Endothelial cell of umbilical vein (primary cell): ENCODE results near the gene DPYD. TPM values are rescaled to one million over a fixed set of nuclear protein-coding genes. Genes with fewer than 3 reads are reported as not detected.

Experiments used
- BruUV-seq: library from RNA; stranded (reverse); fragments of 400-500 nt; replicated peaks from 2 replicates; lab custom pipeline; 2021; lab: Mats Ljungman, UMichigan
- CTCF ChIA-PET: fragments of 300-600, 350-600 bp; sonication (Branson Sonifier 250); formaldehyde crosslinking; loops from one replicate; lab custom pipeline; 2021; ENCODE audit warnings: antibody characterized with exemption, inconsistent platforms; lab: Charles Lee
- POLR2A ChIA-PET: fragments of 300-600, 350-600 bp; sonication (Branson Sonifier 250); formaldehyde crosslinking; loops from one replicate; lab custom pipeline; 2021; ENCODE audit warnings: antibody characterized with exemption, inconsistent platforms; lab: Charles Lee
- DNase-seq: peaks from one replicate; pipeline ENCODE4 v3.0.0-alpha.2; 2011; ENCODE audit warnings: low read depth, low spot score
- FAIRE-seq: peaks from 2 replicates; lab custom pipeline; 2011; peaks lifted over from hg19 to GRCh38; lab: Jason Lieb, UNC
- H2AFZ ChIP-seq: 2 replicates; pipeline ENCODE4 v1.6.0; 2012; ENCODE audit warnings: low read depth, low read length, control low read depth, inconsistent platforms
- H3K27ac ChIP-seq: 2 replicates; pipeline ENCODE4 v1.5.1; 2011; ENCODE audit warnings: low read depth, mild to moderate bottlenecking, control low read depth, low read length, moderate library complexity; ENCODE audit not compliant: insufficient read depth
- H3K27me3 ChIP-seq, 2 experiments: 2 replicates each; pipeline versions ENCODE4 v1.6.0 to v1.6.1; 2011; ENCODE audit warnings: low read length in 2 of 2, mixed read lengths in 1 of 2; ENCODE audit not compliant: control insufficient read depth in 2 of 2, insufficient read depth in 2 of 2
- H3K36me3 ChIP-seq, 2 experiments: 2 replicates in 1 of 2; 3 replicates in 1 of 2; pipeline ENCODE4 v1.5.1; 2011; ENCODE audit warnings: low read length in 2 of 2, mild to moderate bottlenecking in 1 of 2, moderate library complexity in 1 of 2; ENCODE audit not compliant: control insufficient read depth in 2 of 2, insufficient read depth in 2 of 2; ENCODE audit errors: extremely low read depth in 1 of 2
- H3K4me1 ChIP-seq: 3 replicates; pipeline ENCODE4 v1.5.1; 2011; ENCODE audit warnings: mild to moderate bottlenecking, low read length; ENCODE audit not compliant: control insufficient read depth, insufficient read depth; ENCODE audit errors: extremely low read depth
- H3K4me2 ChIP-seq: 2 replicates; pipeline ENCODE4 v1.6.1; 2011; ENCODE audit warnings: low read length, control low read depth, mixed read lengths; ENCODE audit not compliant: insufficient read depth
- H3K4me3 ChIP-seq, 3 experiments: fragments of 200-600 bp in 1 of 3; sonication (generic), shearing (Covaris generic) in 1 of 3; replicated peaks in 1 of 3; 2 replicates each; pipeline ENCODE4 v1.5.1; 2011 to 2016; ENCODE audit warnings: control low read depth in 3 of 3, low read length in 3 of 3, mild to moderate bottlenecking in 2 of 3, inconsistent platforms in 1 of 3, low read depth in 1 of 3, moderate library complexity in 1 of 3; ENCODE audit not compliant: insufficient read depth in 1 of 3
- H3K79me2 ChIP-seq: 2 replicates; pipeline ENCODE4 v1.6.0; 2012; ENCODE audit warnings: low read length, inconsistent platforms; ENCODE audit not compliant: control insufficient read depth, insufficient read depth
- H3K9ac ChIP-seq: replicated peaks from 2 replicates; pipeline ENCODE3; 2011; ENCODE audit warnings: low read length, control low read depth; ENCODE audit not compliant: insufficient read depth; ENCODE audit errors: extremely low read depth
- H3K9me1 ChIP-seq: replicated peaks from 3 replicates; pipeline ENCODE4 v1.6.0; 2011; ENCODE audit warnings: mild to moderate bottlenecking, low read length; ENCODE audit not compliant: control insufficient read depth, insufficient read depth; ENCODE audit errors: extremely low read depth
- H3K9me3 ChIP-seq: replicated peaks from 2 replicates; pipeline ENCODE4 v1.5.1; 2012; ENCODE audit warnings: low read length, inconsistent platforms; ENCODE audit not compliant: control insufficient read depth, insufficient read depth
- H4K20me1 ChIP-seq: replicated peaks from 2 replicates; pipeline ENCODE3; 2011; ENCODE audit warnings: mild to moderate bottlenecking, low read length; ENCODE audit not compliant: control insufficient read depth, insufficient read depth; ENCODE audit errors: extremely low read depth
- EZH2 ChIP-seq: IDR thresholded peaks from 2 replicates; pipeline ENCODE4 v1.6.1; 2012; ENCODE audit warnings: borderline replicate concordance, low read depth, mild to moderate bottlenecking, moderate library complexity, low read length, inconsistent platforms; ENCODE audit not compliant: severe bottlenecking
- FOS ChIP-seq: IDR thresholded peaks from 2 replicates; pipeline ENCODE4 v1.6.1; 2011; ENCODE audit warnings: mild to moderate bottlenecking, low read length, moderate library complexity, borderline replicate concordance; ENCODE audit not compliant: insufficient read depth
- GATA2 ChIP-seq: IDR thresholded peaks from 2 replicates; pipeline ENCODE4 v1.7.0; 2011; ENCODE audit warnings: low read depth, mild to moderate bottlenecking, moderate library complexity, mixed read lengths, low read length; ENCODE audit not compliant: insufficient read length, insufficient read depth
- JUN ChIP-seq: IDR thresholded peaks from 2 replicates; pipeline ENCODE4 v1.6.1; 2011; ENCODE audit warnings: borderline replicate concordance, low read depth; ENCODE audit not compliant: insufficient read length, insufficient read depth
- MYC ChIP-seq: IDR thresholded peaks from one replicate; pipeline ENCODE4 v1.6.1; 2011; ENCODE audit warnings: mild to moderate bottlenecking, low read depth, low read length
- POLR2A ChIP-seq: IDR thresholded peaks from 2 replicates; pipeline ENCODE4 v1.6.1; 2012; ENCODE audit warnings: low read depth, mild to moderate bottlenecking, control low read depth, low read length
- dilution Hi-C: fragments of 300-500 bp; cut with MboI; formaldehyde crosslinking; loops from one replicate; pipeline ENCODE4 v1.15.0; 2019; ENCODE audit warnings: low sequenced_read_pairs; ENCODE audit not compliant: extremely low pct_ligation_motif_present
- intact Hi-C: fragments of 100-400 bp; cut with micrococcal nuclease; formaldehyde crosslinking; loops from one replicate; pipeline ENCODE4 v1.10.0; 2022
- polyA plus RNA-seq, 4 experiments: library from polyadenylated mRNA; depleted of rRNA in 3 of 4; stranded (reverse) in 3 of 4; unstranded in 1 of 4; fragments of >200 nt; gene quantifications; 2 replicates each; pipeline versions ENCODE4 v1.2.1 to v1.2.3, GENCODE V29; 2011 to 2012; ENCODE audit warnings: missing spikeins in 1 of 4
- total RNA-seq: library from RNA; stranded (reverse); gene quantifications from 2 replicates; pipeline ENCODE4 v1.2.3, GENCODE V29; 2021
- TF ChIP-seq, protein P1 (sequence below): IDR thresholded peaks from 2 replicates; pipeline ENCODE4 v1.6.1; 2011; ENCODE audit not compliant: insufficient read depth, insufficient read length
- TF ChIP-seq, protein P2 (sequence below), 2 donors: IDR thresholded peaks; 1 replicate in 1 of 2; 2 replicates in 1 of 2; pipeline ENCODE4 v1.5.1; 2011; ENCODE audit warnings: low read length in 2 of 2, mild to moderate bottlenecking in 2 of 2, moderate library complexity in 2 of 2, control low read depth in 1 of 2, inconsistent platforms in 1 of 2, low read depth in 1 of 2; ENCODE audit not compliant: insufficient read depth in 1 of 2; ENCODE audit errors: extremely low read depth in 1 of 2

The DPYD gene
- total and polyA plus RNA-seq, 2 donors (not counting 3 experiments of a cell fraction or from before 2014, with no cell fraction given), result 4.6 to 15.1 TPM

- FAIRE-seq, result no peak
- Histone ChIP-seq H3K9me3 (no peaks in the 10 kb centered on the region), H3K27me3 (no peaks in the 10 kb centered on the region), H3K9ac (no peak overlapping the region), H3K36me3 (no peaks in the 10 kb centered on the region), H3K4me1 (no peaks in the 10 kb centered on the region), H3K4me3 (no peak overlapping the region), H2AFZ (no peak overlapping the region), H3K9me1 (no peaks in the 10 kb centered on the region), H4K20me1 (no peaks in the 10 kb centered on the region), H3K27ac (no peak overlapping the region), H3K79me2 (no peaks in the 10 kb centered on the region), H3K4me2 (no peak overlapping the region)
- BruUV-seq, result no TSS peak
- ChIA-PET CTCF (interaction anchor here (0.6 to 2.2 kb wide), 3 partner anchors 9 to 34 kb away, joined by 3 to 8 read pairs (median 4); no protein-coding TSS in a partner anchor), POLR2A (no interaction called here)
- DNase-seq, result no peak
- TF ChIP-seq, protein P1, sequence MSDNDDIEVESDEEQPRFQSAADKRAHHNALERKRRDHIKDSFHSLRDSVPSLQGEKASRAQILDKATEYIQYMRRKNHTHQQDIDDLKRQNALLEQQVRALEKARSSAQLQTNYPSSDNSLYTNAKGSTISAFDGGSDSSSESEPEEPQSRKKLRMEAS, result no peak
- TF ChIP-seq POLR2A (no peak), GATA2 (no peak), FOS (no peak), MYC (no peak), JUN (no peak), EZH2 (no peak)
- TF ChIP-seq, protein P2, sequence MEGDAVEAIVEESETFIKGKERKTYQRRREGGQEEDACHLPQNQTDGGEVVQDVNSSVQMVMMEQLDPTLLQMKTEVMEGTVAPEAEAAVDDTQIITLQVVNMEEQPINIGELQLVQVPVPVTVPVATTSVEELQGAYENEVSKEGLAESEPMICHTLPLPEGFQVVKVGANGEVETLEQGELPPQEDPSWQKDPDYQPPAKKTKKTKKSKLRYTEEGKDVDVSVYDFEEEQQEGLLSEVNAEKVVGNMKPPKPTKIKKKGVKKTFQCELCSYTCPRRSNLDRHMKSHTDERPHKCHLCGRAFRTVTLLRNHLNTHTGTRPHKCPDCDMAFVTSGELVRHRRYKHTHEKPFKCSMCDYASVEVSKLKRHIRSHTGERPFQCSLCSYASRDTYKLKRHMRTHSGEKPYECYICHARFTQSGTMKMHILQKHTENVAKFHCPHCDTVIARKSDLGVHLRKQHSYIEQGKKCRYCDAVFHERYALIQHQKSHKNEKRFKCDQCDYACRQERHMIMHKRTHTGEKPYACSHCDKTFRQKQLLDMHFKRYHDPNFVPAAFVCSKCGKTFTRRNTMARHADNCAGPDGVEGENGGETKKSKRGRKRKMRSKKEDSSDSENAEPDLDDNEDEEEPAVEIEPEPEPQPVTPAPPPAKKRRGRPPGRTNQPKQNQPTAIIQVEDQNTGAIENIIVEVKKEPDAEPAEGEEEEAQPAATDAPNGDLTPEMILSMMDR (IDR thresholded peaks at IDR 0.05; ENCODE audit: extremely low read depth in 1 of 2, insufficient read depth in 1 of 2, low read depth in 1 of 2, low read length in 2 of 2), result no peak
- dilution Hi-C loops, result no loop called here
- intact Hi-C loops, result no loop called here
Observed at GRCh38 chr1:97209381-97209957, 711.4 kb downstream of the DPYD start.
